Motor neuron (in vitro differentiated cells): ENCODE measurements around the gene TCAP. TPM values are rescaled to one million over a fixed set of nuclear protein-coding genes. Genes with fewer than 3 reads are reported as not detected.
A peak's percentile ranks its signal among the peaks of the same experiment; 100 is the strongest.

Experiments used
- ATAC-seq, 8 experiments: fragments of 200-7000 bp; cut with Tn5 transposase; replicated peaks in 6 of 8; 2 replicates each; pipeline ENCODE4 v1.8.0; 2021; ENCODE audit warnings: mild to moderate bottlenecking in 8 of 8, moderate library complexity in 8 of 8
- H3K27ac ChIP-seq, 2 donors: fragments of 250-450 bp; sonication (Bioruptor Pico); 2 replicates each; pipeline ENCODE4 v1.9.0; 2021; ENCODE audit warnings: antibody characterized with exemption in 2 of 2, mild to moderate bottlenecking in 2 of 2, moderate library complexity in 1 of 2
- H3K4me1 ChIP-seq, 2 donors: fragments of 250-450 bp; sonication (Bioruptor Pico); replicated peaks in 1 of 2; 2 replicates each; pipeline ENCODE4 v1.6.1; 2021; ENCODE audit warnings: antibody characterized with exemption in 2 of 2, mild to moderate bottlenecking in 2 of 2, moderate library complexity in 1 of 2
- H3K4me3 ChIP-seq, 5 donors: fragments of 250-450 bp; sonication (Bioruptor Pico); 2 replicates each; pipeline ENCODE4 v1.9.0; 2021; ENCODE audit warnings: antibody characterized with exemption in 5 of 5, mild to moderate bottlenecking in 5 of 5, moderate library complexity in 4 of 5
- WGBS, 10 experiments: fragments of 450-650 bp; shearing (Covaris generic); methylation state at CpG; one replicate each; pipeline ENCODE4 v1.0.0; 2022; 5-methylcytosine and 5-hydroxymethylcytosine counted together
- in situ Hi-C, 9 experiments: fragments of 400-800 bp; cut with MboI; loops; one replicate each; pipeline ENCODE4 v1.15.0; 2021; ENCODE audit warnings: low sequenced_read_pairs in 9 of 9, low pct_unique_long_range_greater_than_20kb in 2 of 9; ENCODE audit not compliant: unreplicated experiment in 9 of 9
- total RNA-seq, 8 experiments: library from RNA; unstranded; fragments of 300-600 nt; gene quantifications; 2 replicates each; pipeline versions ENCODE4 v1.2.3 to v1.2.4, GENCODE V29; 2022

The TCAP gene
- total RNA-seq, 8 experiments from 2014 or later, result 0.27 to 2.8 (median 1.2) TPM

DNA sequence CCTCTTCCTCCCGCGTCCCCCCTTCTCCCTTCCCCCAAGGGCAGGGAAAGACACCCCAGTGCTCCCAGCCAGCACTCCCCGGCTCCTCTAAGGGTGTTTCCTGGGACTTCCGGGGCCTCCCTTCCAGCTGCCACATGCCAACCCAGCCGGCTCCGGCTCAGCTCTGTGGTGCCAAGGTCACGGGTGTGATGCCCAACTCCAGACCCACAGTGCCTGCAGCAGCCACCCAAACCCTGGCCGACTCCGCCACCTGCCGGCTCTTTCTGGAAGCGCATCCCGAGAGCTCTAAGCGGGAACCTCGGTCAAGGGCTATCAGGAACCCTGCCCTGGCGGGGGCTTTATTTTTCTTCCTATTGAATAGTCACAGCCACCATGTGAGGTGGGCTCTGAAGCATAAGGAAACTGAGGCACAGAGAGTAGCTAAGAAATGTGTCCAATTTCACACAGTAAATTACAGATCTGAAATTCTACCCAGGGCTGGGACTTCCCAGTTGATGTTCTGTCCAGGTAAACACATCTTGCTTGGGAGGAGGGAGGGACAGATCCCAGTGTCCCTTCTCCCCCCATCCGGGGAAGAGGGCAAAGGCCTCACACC is 41.7 kb upstream of the TCAP start:
- in situ Hi-C loops, result loop anchor here in 3 of 9 experiments (10.0 to 25.0 kb wide), 3 partner anchors 69 to 131 kb away; partner anchors contain the start of genes GRB7 (in 1 of the 3) and MIEN1 (in 1 of the 3)
- Histone ChIP-seq H3K27ac (no peak overlapping the region), H3K4me1 (peaks cover 4 to 20% of the 10 kb centered on the region in 2 donors), H3K4me3 (no peak overlapping the region)
- 0 to 1% (median 0%) methylated on average over 1 to 10 of the region's 16 CpGs; no CpG with 5 or more reads in 6 of the 10 experiments for WGBS, 10 experiments
- peak; percentile 29 to 69 (median 46) for ATAC-seq

DNA sequence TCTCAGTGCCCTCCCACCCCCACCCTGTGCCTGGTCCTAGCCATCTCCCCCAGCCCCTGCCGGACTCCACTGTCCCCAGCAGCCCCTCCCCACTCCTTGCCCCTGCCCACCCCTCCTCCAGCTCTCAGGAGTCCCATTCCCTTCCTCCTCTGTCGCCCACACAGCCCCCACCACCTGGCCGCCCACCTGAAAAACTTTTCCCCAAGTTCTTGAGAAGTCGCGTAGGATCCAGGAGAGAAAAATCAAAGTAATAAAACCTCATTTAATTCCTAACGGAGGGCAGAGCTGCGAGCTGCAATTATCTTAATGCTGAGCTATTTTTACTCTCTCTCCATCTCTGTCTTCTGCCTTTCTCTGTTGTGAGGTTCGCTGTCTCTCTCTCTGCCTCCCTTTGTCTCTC is 40.8 kb upstream of the TCAP start:
- no peak for ATAC-seq
- Histone ChIP-seq H3K4me1 (peaks cover 2 to 17% of the 10 kb centered on the region in 2 donors), H3K27ac (no peak overlapping the region), H3K4me3 (no peak overlapping the region)
- in situ Hi-C loops, result loop anchor here in 3 of 9 experiments (10.0 to 25.0 kb wide), 3 partner anchors 70 to 130 kb away; partner anchors contain the start of genes GRB7 (in 1 of the 3) and MIEN1 (in 1 of the 3)
- 29 to 72% (median 52%) methylated on average over 1 to 6 of the region's 8 CpGs; no CpG with 5 or more reads in 4 of the 10 experiments for WGBS, 10 experiments

DNA sequence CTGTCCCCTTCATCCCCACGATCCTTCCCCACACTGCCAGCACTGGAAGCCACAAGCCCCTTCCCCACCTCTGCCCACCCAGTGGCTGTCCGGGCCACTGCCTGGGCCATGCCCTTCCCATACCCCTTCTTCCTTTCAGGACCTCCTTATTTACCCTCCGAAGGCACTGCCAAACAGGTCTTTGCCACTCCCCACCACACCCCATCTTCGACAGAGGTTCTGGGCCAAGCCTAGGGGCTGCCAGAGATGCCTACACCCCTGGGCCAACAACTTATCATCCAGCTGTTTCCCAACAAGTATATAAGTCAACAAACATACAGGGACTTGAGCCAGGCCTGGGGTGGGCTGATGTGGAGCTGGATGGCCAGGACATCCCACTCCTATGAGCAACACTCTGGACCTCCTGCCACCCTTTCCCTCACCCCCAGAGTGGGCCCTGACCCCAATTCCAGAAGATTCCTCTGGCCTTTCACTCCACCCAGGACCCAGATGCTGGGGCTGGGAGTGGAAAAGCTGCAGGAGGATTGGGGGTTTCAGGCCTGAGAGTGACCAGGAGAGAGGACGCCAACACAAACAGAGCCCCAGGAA is 39.9 kb upstream of the TCAP start:
- in situ Hi-C loops, result loop anchor here in 2 of 9 experiments (10.0 kb wide), 2 partner anchors 70 to 130 kb away; no protein-coding TSS in a partner anchor
- no peak for ATAC-seq
- Histone ChIP-seq H3K27ac (no peak overlapping the region), H3K4me3 (no peak overlapping the region), H3K4me1 (peaks cover 2 to 17% of the 10 kb centered on the region in 2 donors)
- WGBS, 10 experiments, result 71% methylated on average over 1 of the region's 5 CpGs; no CpG with 5 or more reads in 9 of the 10 experiments

DNA sequence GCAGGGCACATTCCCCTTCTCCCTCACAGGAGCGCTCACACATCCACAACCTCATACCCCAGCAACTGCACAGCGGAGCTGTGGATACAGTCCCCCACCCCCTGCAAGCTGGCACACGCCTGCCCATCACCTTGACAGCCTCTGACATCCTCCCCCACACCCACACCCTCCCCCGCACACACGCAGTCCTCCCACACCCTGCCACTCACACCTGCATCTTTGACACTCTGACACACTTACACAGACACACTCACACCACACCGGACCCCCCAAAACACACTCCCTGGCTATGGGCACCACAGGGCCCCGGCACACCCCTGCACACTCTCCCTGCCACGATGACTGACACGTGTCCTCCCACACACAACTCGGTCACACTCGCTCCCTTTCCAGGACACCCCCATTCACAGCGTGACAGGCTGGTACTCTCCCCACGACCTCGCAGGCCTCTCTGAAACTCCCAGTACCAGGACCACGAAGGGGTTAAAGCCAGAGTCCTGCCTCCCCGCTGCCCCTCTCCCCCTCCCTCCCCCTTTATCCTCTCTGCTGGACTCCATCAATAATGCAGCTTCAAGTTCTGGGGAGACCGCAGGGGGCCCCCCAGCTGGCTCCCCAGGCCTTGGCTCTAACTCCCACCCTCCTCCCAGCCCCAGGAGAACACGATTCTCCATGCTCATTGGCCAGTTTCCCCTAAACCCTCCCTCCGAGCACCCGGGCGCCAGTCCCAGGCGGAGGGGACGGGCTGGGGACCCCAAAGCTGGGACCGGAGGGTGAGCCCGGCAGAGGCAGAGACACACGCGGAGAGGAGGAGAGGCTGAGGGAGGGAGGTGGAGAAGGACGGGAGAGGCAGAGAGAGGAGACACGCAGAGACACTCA is 38.7 kb upstream of the TCAP start, which contains the start of gene PPP1R1B:
Gene PPP1R1B, plus strand, starts transcription at position 782 of the 876 bp plus-strand sequence. CDS start 441 bp downstream, outside the sequence.
- H3K4me3 ChIP-seq, result peak within 1 kb of the TSS in 4 of 5 donors; percentile 9 to 26 (median 18)
- in situ Hi-C loops, result loop anchor here in 2 of 9 experiments (10.0 kb wide), 2 partner anchors 72 to 128 kb away; no protein-coding TSS in a partner anchor
- H3K4me1 ChIP-seq, result peaks cover 2 to 17% of the 10 kb centered on the region in 2 donors
- 0 to 30% (median 20%) methylated on average over 1 to 8 of the region's 29 CpGs; no CpG with 5 or more reads in 7 of the 10 experiments for WGBS, 10 experiments
- peak in 3 of 8 experiments; percentile 6 to 13 (median 12) for ATAC-seq
- no peak within 1 kb of the TSS for H3K27ac ChIP-seq

DNA sequence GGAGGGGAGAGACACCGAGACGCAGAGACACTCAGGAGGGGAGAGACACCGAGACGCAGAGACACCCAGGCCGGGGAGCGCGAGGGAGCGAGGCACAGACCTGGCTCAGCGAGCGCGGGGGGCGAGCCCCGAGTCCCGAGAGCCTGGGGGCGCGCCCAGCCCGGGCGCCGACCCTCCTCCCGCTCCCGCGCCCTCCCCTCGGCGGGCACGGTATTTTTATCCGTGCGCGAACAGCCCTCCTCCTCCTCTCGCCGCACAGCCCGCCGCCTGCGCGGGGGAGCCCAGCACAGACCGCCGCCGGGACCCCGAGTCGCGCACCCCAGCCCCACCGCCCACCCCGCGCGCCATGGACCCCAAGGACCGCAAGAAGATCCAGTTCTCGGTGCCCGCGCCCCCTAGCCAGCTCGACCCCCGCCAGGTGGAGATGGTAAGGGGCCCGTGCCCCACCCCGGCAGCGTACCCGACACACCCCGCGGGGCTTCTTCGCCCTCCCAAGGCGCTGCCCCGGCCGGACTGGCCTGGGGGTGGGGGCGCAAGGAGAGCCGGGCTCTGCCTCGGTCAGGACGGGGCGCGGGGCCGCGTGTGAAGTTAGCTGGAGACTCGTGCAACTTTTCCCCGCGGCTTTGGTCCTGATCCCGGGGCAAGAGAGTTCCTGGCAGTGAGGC is 38.0 kb upstream of the TCAP start:
- in situ Hi-C loops, result loop anchor here in 2 of 9 experiments (10.0 kb wide), 2 partner anchors 72 to 128 kb away; no protein-coding TSS in a partner anchor
- Histone ChIP-seq H3K4me1 (peaks cover 1 to 20% of the 10 kb centered on the region in 2 donors), H3K4me3 (peak overlapping the region in 4 of 5 donors; percentile 9 to 26 (median 18)), H3K27ac (no peak overlapping the region)
- peak in 6 of 8 experiments; percentile 4 to 22 (median 14) for ATAC-seq
- 2% methylated on average over 17 of the region's 72 CpGs; no CpG with 5 or more reads in 9 of the 10 experiments for WGBS, 10 experiments

DNA sequence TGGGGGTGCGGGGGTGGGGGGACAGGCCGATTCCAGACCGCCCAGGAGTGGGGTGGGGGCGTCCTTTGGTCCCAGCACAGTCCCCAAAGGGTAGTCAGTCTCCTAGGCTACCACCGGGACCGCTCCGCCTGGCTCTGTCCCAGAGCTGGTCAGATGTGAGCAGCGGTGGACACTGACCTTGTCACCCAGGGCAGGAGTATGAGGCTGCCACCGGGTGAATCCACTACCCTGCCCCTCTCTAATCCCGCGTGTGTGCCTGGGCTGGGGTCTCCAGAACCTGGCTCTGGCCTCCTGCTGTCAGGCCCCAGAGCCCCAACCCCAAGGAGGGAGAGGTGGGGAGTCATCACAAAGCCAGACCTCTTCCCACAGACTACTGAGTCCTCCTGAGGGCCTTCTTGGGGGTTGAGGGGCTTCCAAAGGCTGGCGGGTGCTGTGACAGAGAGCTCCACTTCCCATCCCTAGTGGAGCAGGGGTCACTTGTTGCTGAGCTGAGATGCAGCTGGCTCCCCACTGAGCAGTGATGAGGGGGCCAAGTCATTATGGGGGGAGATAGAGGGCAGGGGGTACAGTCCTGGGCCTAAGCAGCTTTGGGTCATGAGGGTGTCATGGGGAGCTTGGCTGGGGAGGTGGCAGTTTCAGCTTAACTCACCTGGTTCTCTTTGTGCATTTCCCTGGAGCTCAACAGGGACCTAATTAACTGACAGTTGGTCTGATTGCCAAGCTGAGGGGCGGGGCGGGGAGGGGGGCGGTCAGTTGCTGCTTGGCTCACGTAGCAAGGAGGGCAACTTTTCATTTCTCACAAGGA is 37.2 kb upstream of the TCAP start:
- Histone ChIP-seq H3K4me1 (peaks cover 6 to 28% of the 10 kb centered on the region in 2 donors), H3K4me3 (no peak overlapping the region), H3K27ac (no peak overlapping the region)
- peak in 3 of 8 experiments; percentile 9 to 29 (median 17) for ATAC-seq
- in situ Hi-C loops, result loop anchor here in 2 of 9 experiments (10.0 kb wide), 2 partner anchors 73 to 127 kb away; no protein-coding TSS in a partner anchor
- WGBS, 10 experiments, result no CpG with 5 or more reads among the region's 16 CpGs

DNA sequence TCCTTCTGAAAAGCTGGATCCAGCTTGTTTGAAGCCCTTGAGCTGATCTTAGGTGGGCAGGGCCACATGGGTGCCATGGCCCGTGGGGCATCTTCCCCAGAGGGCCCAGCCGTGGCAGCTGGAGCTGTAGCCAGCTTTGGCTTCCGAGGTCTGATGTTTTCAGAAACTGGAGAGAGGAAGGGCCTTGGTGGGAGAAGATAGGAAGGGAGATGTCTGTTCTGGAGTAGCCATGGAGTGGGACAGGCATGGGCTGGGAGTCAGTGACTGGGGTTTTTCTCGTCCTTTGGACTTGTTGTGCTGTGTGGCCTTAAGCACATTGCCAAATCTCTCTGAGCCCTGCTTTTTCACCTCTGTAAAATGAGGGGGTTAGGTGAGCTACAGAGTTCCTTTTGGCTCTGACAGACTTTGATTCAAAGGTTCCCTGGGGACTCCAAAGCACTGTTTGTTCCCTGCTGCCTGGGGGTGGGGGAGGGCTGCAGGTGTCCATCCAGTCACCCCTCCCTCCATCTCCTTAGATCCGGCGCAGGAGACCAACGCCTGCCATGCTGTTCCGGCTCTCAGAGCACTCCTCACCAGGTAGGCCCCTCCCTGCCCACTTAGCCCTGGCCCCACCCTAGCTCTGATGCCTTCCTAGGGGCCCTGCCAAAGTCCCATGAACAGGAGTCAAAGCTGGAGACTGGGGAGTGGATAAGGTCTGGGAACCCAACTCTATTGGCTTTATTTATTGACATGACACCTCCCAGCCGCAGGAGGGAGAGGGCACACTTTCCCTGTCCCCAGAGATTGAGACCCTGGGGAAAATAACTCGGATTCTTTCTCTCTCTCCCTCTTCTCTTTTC is 36.3 kb upstream of the TCAP start:
- ATAC-seq, result no peak
- no peak overlapping the region for H3K27ac ChIP-seq
- in situ Hi-C loops, result loop anchor here in 2 of 9 experiments (10.0 kb wide), 2 partner anchors 74 to 126 kb away; no protein-coding TSS in a partner anchor
- 0 to 77% (median 42%) methylated on average over 1 to 3 of the region's 10 CpGs; no CpG with 5 or more reads in 5 of the 10 experiments for WGBS, 10 experiments
- H3K4me3 ChIP-seq, result no peak overlapping the region
- H3K4me1 ChIP-seq, result peaks cover 6 to 28% of the 10 kb centered on the region in 2 donors

DNA sequence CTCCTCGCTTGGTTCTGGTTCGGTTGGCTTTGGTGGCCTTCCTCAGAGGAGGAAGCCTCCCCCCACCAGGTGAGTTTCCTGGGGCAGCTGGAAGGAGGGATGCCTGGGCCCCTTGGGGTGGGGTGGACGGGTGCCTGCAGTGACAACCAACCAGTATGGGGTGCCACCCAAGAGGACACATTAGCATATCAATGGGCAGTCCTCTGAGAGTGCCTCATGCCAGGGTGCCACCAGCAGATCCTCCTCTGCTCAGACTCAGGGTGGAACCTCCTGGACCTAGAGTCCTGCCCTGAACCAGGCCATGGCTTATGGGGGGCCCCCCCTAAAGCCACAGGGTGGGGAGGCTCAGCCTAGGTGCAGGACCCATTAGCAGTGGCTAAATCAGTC is 35.7 kb upstream of the TCAP start:
- H3K27ac ChIP-seq, result no peak overlapping the region
- in situ Hi-C loops, result loop anchor here in 2 of 9 experiments (10.0 kb wide), 2 partner anchors 75 to 125 kb away; no protein-coding TSS in a partner anchor
- ATAC-seq, result no peak
- WGBS, 10 experiments, result 0 to 60% (median 56%) methylated on average over 1 to 2 of the region's 3 CpGs; no CpG with 5 or more reads in 7 of the 10 experiments
- H3K4me1 ChIP-seq, result peaks cover 6 to 32% of the 10 kb centered on the region in 2 donors
- H3K4me3 ChIP-seq, result no peak overlapping the region

DNA sequence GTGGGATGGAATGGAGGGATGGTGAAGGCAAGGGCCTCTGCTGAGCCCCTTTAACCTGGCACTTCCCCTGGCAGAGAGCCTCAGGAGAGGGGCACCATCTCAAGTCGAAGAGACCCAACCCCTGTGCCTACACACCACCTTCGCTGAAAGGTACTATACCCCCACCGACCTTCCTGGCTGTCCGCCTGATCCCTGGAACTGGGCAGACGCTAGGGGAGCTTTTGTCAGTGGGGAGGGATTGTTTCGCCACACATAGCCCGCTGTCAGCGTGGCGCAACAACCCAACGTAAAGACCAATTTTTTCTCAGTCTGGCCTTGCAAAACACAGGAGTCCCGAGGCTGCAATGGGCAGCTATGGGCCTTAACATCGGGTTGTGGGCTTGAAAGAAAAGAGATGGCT is 35.3 kb upstream of the TCAP start:
- no peak for ATAC-seq
- in situ Hi-C loops, result loop anchor here in 2 of 9 experiments (10.0 kb wide), 2 partner anchors 75 to 125 kb away; no protein-coding TSS in a partner anchor
- H3K4me3 ChIP-seq, result no peak overlapping the region
- peaks cover 9 to 36% of the 10 kb centered on the region in 2 donors for H3K4me1 ChIP-seq
- WGBS, 10 experiments, result 33 to 73% (median 57%) methylated on average over 1 to 6 of the region's 12 CpGs; no CpG with 5 or more reads in 6 of the 10 experiments
- H3K27ac ChIP-seq, result no peak overlapping the region

DNA sequence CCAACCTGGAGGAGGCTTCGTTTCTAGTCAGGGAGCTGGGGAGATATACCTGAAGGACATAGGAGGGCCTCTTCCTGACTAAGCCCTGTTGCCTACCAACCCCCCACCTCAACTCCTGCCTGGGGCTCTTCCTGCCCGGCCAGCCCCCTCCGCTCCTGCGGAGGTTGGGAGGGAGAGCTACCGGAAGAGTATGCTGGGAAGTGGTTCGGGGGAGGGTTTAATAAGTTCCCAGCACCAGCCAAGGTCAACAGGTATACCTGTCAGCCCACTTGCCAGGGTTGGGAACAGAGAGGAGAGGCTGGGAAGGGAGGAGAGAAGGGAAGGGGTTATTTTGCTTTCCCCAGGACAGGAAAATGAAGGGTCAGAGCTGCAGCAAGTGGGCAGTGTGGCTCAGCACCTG is 33.7 kb upstream of the TCAP start:
- in situ Hi-C loops, result no loop called here
- no peak for ATAC-seq
- WGBS, 10 experiments, result 0 to 35% (median 0%) methylated on average over 1 to 6 of the region's 6 CpGs; no CpG with 5 or more reads in 3 of the 10 experiments
- no peak overlapping the region for H3K27ac ChIP-seq
- peaks cover 14 to 36% of the 10 kb centered on the region in 2 donors for H3K4me1 ChIP-seq
- no peak overlapping the region for H3K4me3 ChIP-seq
